Hepatic stellate cell (primary cell): ENCODE results near the gene ORM2.
"Not testable (repeated sequence)": the region's sequence is repeated elsewhere in the genome, so short reads cannot be mapped to it uniquely, and the experiment has no call there.

Experiments
- DNase-seq: peaks from one replicate; pipeline ENCODE4 v3.0.0; 2011; ENCODE audit warnings: low spot score

ORM2 gene

GRCh38 chr9:114329625-114330022 lies at the start of gene ORM2:
ORM2 (plus strand) TSS chr9:114329869; CDS start chr9:114329905, 36 bp downstream.
- not testable (repeated sequence) for DNase-seq

- DNase-seq, result no peak
Measured at GRCh38 chr9:114280636-114281472, 48.8 kb upstream of the ORM2 start.

GRCh38 chr9:114281473-114282103 lies 48.1 kb upstream of the ORM2 start:
- no peak for DNase-seq

- no peak for DNase-seq
Measured at GRCh38 chr9:114282104-114282485, 47.6 kb upstream of the ORM2 start.

- no peak for DNase-seq
Measured at GRCh38 chr9:114282507-114282906, 47.2 kb upstream of the ORM2 start.

GRCh38 chr9:114282926-114283325 lies 46.7 kb upstream of the ORM2 start:
- no peak for DNase-seq

GRCh38 chr9:114283551-114284111 lies 46.0 kb upstream of the ORM2 start:
- DNase-seq, result no peak

GRCh38 chr9:114284316-114285060 lies 45.2 kb upstream of the ORM2 start:
- DNase-seq, result no peak

- peak; percentile 88 for DNase-seq
Measured at GRCh38 chr9:114285166-114285867, 44.4 kb upstream of the ORM2 start.

- no peak for DNase-seq
Measured at GRCh38 chr9:114286146-114286679, 43.5 kb upstream of the ORM2 start.

GRCh38 chr9:114287001-114287762 lies 42.5 kb upstream of the ORM2 start:
- DNase-seq, result no peak

- no peak for DNase-seq
Measured at GRCh38 chr9:114287763-114288192, 41.9 kb upstream of the ORM2 start.

- DNase-seq, result no peak
Measured at GRCh38 chr9:114288193-114289091, 41.2 kb upstream of the ORM2 start.

- DNase-seq, result no peak
Measured at GRCh38 chr9:114289106-114289505, 40.6 kb upstream of the ORM2 start.

GRCh38 chr9:114289571-114290481 lies 39.8 kb upstream of the ORM2 start:
- DNase-seq, result no peak

GRCh38 chr9:114290561-114290986 lies 39.1 kb upstream of the ORM2 start:
- DNase-seq, result no peak

- DNase-seq, result peak; percentile 73
Measured at GRCh38 chr9:114291064-114291474, 38.6 kb upstream of the ORM2 start.

- no peak for DNase-seq
Measured at GRCh38 chr9:114291886-114292590, 37.6 kb upstream of the ORM2 start.
